ENCODE data around the gene PCDHGA10. TPM values are rescaled to one million over a fixed set of nuclear protein-coding genes. Genes with fewer than 3 reads are reported as not detected.
"Not testable (repeated sequence)": the region's sequence is repeated elsewhere in the genome, so short reads cannot be mapped to it uniquely, and the experiment has no call there.

Gene PCDHGA10
- polyA plus RNA-seq, 1 of the 3 experiments (the other 2 are of a cell fraction), result 2.0 TPM

DNA sequence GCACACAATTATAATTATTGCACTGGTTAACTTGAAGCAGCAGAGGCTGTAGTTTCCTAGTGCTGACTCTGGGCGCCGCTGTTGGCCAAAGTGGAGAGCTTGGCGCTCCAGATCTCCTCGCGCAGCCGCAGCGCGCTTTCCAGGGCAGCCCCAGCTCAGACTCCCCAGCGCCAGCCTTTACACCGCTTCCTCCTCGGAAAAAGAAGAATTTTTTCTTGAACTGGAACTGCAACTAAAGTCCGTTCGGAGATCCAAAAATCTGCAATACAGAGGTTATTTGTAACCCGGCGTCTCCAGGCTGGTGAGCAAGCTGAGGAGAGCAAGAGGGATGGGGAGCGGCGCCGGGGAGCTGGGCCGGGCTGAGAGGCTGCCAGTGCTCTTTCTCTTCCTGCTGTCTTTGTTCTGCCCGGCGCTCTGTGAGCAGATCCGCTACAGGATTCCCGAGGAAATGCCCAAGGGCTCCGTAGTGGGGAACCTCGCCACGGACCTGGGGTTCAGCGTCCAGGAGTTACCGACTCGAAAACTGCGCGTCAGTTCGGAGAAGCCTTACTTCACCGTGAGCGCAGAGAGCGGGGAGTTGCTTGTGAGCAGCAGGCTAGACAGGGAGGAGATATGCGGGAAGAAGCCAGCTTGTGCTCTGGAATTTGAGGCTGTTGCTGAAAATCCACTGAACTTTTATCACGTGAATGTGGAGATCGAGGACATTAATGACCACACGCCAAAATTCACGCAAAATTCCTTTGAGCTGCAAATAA, 25.1 kb upstream of the PCDHGA10 start, which contains the start of gene PCDHGB4:
Gene PCDHGB4, plus strand, starts transcription at position 142 of the 755 bp plus-strand sequence. Its CDS starts 187 bp downstream, at position 329.
- TF ChIP-seq, protein P1, sequence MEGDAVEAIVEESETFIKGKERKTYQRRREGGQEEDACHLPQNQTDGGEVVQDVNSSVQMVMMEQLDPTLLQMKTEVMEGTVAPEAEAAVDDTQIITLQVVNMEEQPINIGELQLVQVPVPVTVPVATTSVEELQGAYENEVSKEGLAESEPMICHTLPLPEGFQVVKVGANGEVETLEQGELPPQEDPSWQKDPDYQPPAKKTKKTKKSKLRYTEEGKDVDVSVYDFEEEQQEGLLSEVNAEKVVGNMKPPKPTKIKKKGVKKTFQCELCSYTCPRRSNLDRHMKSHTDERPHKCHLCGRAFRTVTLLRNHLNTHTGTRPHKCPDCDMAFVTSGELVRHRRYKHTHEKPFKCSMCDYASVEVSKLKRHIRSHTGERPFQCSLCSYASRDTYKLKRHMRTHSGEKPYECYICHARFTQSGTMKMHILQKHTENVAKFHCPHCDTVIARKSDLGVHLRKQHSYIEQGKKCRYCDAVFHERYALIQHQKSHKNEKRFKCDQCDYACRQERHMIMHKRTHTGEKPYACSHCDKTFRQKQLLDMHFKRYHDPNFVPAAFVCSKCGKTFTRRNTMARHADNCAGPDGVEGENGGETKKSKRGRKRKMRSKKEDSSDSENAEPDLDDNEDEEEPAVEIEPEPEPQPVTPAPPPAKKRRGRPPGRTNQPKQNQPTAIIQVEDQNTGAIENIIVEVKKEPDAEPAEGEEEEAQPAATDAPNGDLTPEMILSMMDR (IDR thresholded peaks at IDR 0.05), result peak; percentile 8; the same call in 1 of the 2 replicates
- H3K9ac ChIP-seq, result not testable (repeated sequence)

DNA sequence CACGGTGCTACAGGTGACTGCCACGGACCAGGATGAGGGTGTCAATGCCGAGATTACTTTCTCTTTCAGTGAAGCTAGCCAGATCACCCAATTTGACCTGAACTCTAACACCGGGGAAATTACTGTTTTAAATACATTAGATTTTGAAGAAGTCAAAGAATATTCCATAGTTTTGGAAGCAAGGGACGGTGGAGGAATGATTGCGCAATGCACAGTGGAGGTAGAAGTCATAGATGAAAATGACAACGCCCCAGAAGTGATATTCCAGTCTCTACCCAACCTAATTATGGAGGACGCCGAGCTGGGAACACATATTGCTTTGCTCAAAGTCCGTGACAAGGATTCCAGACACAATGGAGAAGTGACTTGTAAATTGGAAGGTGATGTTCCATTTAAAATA, 24.1 kb upstream of the PCDHGA10 start:
- Histone ChIP-seq H3F3A (replicated peaks; ENCODE audit: insufficient read depth) (no peaks in the 10 kb centered on the region), H4K20me1 (ENCODE audit: insufficient read depth) (no peaks in the 10 kb centered on the region), H3K79me2 (ENCODE audit: insufficient read depth) (0 out of 2 replicates have a peak, but pooled peaks cover 5% of the 10 kb centered on the region), H3K9me2 (no peaks in the 10 kb centered on the region), H3K9ac (no peak overlapping the region), H2AFZ (ENCODE audit: low read depth) (no peak overlapping the region), H3K27ac (ENCODE audit: low read depth in 2 of 2, low read length in 1 of 2) (no peak overlapping the region), H3K36me3 (replicated peaks in 1 of 2; ENCODE audit: control insufficient read depth in 1 of 2, insufficient read depth in 2 of 2, low read length in 1 of 2) (peaks cover 0 to 17% of the 10 kb centered on the region in 2 experiments), H3K9me3 (peaks cover 6% of the 10 kb centered on the region; the same call in 1 of the 2 replicates), H3K4me3 (ENCODE audit: low read depth in 2 of 2, low read length in 1 of 2) (no peak overlapping the region; a peak in 1 of 4 replicates), H3K4me1 (ENCODE audit: control insufficient read depth in 1 of 2, insufficient read depth in 2 of 2, low read depth in 1 of 2, low read length in 1 of 2) (no peaks in the 10 kb centered on the region), H3K27me3 (ENCODE audit: insufficient read depth) (no peaks in the 10 kb centered on the region), H3K4me2 (no peak overlapping the region)
- DNase-seq, result no peak
- 70% methylated on average over 10 of the region's 10 CpGs for WGBS (ENCODE audit: low lambda C conversion rate)
- ChIA-PET POLR2A (no interaction called here), CTCF (interaction anchor here (1.1 to 1.4 kb wide), 2 partner anchors 136 to 514 kb away, joined by 3 to 4 read pairs; no protein-coding TSS in a partner anchor)
- TF ChIP-seq, protein P2, sequence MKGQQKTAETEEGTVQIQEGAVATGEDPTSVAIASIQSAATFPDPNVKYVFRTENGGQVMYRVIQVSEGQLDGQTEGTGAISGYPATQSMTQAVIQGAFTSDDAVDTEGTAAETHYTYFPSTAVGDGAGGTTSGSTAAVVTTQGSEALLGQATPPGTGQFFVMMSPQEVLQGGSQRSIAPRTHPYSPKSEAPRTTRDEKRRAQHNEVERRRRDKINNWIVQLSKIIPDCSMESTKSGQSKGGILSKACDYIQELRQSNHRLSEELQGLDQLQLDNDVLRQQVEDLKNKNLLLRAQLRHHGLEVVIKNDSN (IDR thresholded peaks at IDR 0.05; ENCODE audit: borderline replicate concordance, low read depth), result no peak
- no peak for TF ChIP-seq RFX5 (IDR thresholded peaks at IDR 0.05; ENCODE audit: low read length)
- TF ChIP-seq YY1 (IDR thresholded peaks at IDR 0.05; ENCODE audit: low read depth), result no peak
- TF ChIP-seq MEF2A (IDR thresholded peaks at IDR 0.05; ENCODE audit: borderline replicate concordance, low read depth), result no peak
- TF ChIP-seq, protein P3, sequence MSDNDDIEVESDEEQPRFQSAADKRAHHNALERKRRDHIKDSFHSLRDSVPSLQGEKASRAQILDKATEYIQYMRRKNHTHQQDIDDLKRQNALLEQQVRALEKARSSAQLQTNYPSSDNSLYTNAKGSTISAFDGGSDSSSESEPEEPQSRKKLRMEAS (IDR thresholded peaks at IDR 0.05; ENCODE audit: low read depth), result no peak
- no peak for TF ChIP-seq TAF1 (IDR thresholded peaks at IDR 0.05; ENCODE audit: borderline replicate concordance, low read depth, low read length)
- TF ChIP-seq, protein P4, sequence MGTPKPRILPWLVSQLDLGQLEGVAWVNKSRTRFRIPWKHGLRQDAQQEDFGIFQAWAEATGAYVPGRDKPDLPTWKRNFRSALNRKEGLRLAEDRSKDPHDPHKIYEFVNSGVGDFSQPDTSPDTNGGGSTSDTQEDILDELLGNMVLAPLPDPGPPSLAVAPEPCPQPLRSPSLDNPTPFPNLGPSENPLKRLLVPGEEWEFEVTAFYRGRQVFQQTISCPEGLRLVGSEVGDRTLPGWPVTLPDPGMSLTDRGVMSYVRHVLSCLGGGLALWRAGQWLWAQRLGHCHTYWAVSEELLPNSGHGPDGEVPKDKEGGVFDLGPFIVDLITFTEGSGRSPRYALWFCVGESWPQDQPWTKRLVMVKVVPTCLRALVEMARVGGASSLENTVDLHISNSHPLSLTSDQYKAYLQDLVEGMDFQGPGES (IDR thresholded peaks at IDR 0.05; ENCODE audit: low read depth, low read length), result no peak
- TF ChIP-seq FOXJ3 (CRISPR knock-in tag; IDR thresholded peaks at IDR 0.05), result no peak
- TF ChIP-seq, protein P5, sequence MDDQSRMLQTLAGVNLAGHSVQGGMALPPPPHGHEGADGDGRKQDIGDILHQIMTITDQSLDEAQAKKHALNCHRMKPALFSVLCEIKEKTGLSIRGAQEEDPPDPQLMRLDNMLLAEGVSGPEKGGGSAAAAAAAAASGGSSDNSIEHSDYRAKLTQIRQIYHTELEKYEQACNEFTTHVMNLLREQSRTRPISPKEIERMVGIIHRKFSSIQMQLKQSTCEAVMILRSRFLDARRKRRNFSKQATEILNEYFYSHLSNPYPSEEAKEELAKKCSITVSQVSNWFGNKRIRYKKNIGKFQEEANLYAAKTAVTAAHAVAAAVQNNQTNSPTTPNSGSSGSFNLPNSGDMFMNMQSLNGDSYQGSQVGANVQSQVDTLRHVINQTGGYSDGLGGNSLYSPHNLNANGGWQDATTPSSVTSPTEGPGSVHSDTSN (IDR thresholded peaks at IDR 0.05), result no peak
- TF ChIP-seq ELF1 (IDR thresholded peaks at IDR 0.05), result no peak

More for the DNA sequence above, 25.1 kb upstream of the PCDHGA10 start, which contains the start of gene PCDHGB4:
- WGBS (ENCODE audit: low lambda C conversion rate), result 80% methylated on average over 21 of the region's 40 CpGs
- H3K27ac ChIP-seq (ENCODE audit: low read depth in 2 of 2, low read length in 1 of 2); H2AFZ ChIP-seq (ENCODE audit: low read depth); H3K79me2 ChIP-seq (ENCODE audit: insufficient read depth); H4K20me1 ChIP-seq (ENCODE audit: insufficient read depth); H3K27me3 ChIP-seq (ENCODE audit: insufficient read depth); H3K4me3 ChIP-seq (ENCODE audit: low read depth in 2 of 2, low read length in 1 of 2); H3K9me3 ChIP-seq; H3K4me1 ChIP-seq (ENCODE audit: control insufficient read depth in 1 of 2, insufficient read depth in 2 of 2, low read depth in 1 of 2, low read length in 1 of 2); DNase-seq; H3K4me2 ChIP-seq; H3K9me2 ChIP-seq; H3F3A ChIP-seq (replicated peaks; ENCODE audit: insufficient read depth); POLR2A ChIA-PET: not testable (repeated sequence)
- CTCF ChIA-PET, result interaction anchor here (2.0 kb wide), 1 partner anchor 170 kb away, joined by 5 read pairs; no protein-coding TSS in a partner anchor
- H3K36me3 ChIP-seq (replicated peaks in 1 of 2; ENCODE audit: control insufficient read depth in 1 of 2, insufficient read depth in 2 of 2, low read length in 1 of 2), result peaks cover 0 to 13% of the 10 kb centered on the region in 2 experiments

All from SK-N-SH (cell line).